HG02884 (cell line): ENCODE data around the gene CD300C.
"Not testable (repeated sequence)": the region's sequence is repeated elsewhere in the genome, so short reads cannot be mapped to it uniquely, and the experiment has no call there.

Experiments used
- ATAC-seq: cut with Tn5 transposase; IDR thresholded peaks from one replicate; pipeline ENCODE4 v1.9.1; 2021; ENCODE audit warnings: mild to moderate bottlenecking, moderate library complexity; ENCODE audit not compliant: unreplicated experiment

The CD300C gene

DNA sequence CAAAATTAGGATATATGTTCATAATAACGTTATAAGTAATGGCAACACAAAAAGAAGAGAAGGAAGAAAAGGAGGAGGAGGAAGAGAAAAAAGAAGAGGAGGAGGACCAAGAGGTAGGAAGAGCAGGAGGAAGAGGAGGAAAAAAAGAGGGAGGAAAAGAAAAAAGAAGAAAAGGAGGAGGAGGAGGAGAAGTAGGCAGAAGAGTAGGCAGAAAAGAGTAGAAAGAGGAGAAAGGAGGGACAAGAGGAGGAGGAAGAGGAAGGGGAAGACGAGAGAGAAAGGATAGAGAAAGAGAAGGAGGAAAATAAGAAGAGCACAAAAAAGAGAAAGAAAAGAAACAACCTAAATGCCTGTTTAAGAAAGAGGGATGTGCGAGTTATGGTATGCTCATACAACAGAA lies 9.0 kb downstream of the CD300C start:
- ATAC-seq, result no peak

GRCh38 chr17:74532115-74532514 lies 13.8 kb downstream of the CD300C start:
- no peak for ATAC-seq

- ATAC-seq, result no peak
Measured at GRCh38 chr17:74531231-74531761, 14.6 kb downstream of the CD300C start, which contains the start of gene CD300LB. TSS of gene CD300LB (minus strand) at chr17:74531475. CDS start at chr17:74531350, 125 bp downstream.

DNA sequence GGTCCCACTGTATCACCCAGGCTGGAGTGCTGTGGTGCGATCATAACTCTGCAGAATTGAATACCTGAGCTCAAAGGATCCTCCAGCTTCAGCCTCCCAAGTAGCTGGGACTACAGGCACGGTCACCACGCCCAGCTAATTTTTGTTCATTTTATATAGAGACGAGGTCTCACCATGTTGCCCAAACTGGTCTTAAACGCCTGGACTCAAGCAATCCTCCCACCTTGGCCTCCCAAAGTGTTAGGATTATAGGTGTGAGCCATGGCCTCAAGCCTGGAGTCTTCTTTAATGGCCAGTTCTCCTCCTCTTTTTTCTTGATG lies 15.1 kb downstream of the CD300C start:
- no peak for ATAC-seq

DNA sequence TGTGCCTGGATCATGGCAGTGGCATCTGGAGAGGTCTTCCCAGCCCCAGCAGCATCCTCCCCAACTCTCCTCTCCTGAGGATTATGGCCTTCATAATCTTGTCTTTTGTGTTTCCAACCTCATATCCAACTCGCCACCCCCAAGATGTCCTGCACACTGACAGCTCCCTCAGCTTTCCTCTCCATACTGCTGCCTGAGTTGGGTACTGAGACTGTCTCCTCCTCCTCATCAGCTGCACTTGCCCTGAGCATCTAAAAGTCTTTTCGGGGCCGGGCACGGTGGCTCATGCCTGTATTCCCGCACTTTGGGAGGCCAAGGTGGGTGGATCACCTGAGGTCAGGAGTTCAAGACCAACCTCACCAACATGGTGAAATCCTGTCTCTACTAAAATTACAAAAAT lies 16.7 kb downstream of the CD300C start:
- no peak for ATAC-seq

- ATAC-seq, result peak; percentile 75
Measured at GRCh38 chr17:74528491-74529199, 17.3 kb downstream of the CD300C start.

GRCh38 chr17:74527756-74528155 lies 18.2 kb downstream of the CD300C start:
- no peak for ATAC-seq

DNA sequence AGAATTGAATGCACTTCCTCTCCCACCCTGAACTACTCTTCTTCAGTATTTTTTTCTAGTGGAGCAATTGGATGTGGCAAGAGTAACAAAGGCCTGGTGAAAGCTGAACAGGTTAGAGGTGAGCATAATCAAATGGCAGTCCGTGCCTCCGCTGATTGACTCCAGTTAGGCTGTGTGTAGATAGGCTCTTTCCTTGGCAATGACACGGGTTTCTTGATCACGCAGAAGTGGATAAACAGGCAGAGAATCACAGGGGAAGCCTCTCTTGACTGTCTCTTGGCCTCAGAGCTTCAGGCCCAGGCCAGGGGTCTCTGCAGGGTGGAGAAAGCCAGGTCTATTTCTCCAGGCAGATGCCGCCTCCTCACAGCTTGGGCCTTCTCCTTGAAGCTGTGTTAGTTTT lies 18.8 kb downstream of the CD300C start:
- no peak for ATAC-seq

- ATAC-seq, result no peak
Measured at GRCh38 chr17:74526681-74527080, 19.2 kb downstream of the CD300C start.

DNA sequence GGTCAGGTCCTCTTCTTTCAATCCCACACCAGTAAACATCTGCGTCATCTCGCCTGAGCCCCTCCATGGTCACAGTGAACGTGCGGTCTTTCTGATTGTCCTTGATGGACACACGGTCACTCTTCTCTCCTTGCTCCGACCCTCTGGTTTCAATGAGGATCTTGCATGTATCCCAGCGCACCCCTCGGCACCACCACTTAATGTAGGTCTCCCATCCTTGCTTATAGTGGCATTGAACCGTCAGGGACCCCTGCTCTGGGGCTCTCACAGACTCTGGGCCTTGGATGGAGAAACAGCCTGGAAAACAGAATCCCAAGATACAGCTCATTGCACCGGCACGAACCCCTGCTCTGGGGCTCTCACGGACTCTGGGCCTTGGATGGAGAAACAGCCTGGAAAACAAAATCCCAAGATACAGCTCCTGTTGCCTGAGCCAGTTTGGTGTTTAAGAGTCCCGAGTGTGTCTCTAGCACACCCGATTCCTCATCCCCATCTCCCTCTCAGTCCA lies 20.1 kb downstream of the CD300C start:
- ATAC-seq, result no peak

DNA sequence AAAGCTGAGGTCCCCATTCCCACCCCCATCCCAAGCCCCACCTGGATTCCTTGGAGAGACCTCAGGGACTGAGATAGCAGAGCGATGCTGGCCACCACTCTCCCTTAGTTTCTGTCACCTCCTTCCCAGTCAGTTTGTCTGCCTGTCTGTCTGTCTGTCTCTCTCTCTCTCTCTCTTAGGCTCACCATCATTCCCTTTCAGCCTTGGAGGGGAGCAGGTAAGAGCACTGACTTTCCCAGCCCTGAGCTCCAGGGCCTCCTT lies 20.5 kb downstream of the CD300C start:
- ATAC-seq, result no peak

- no peak for ATAC-seq
Measured at GRCh38 chr17:74524653-74525464, 21.1 kb downstream of the CD300C start.

GRCh38 chr17:74523308-74523707 lies 22.6 kb downstream of the CD300C start:
- ATAC-seq, result no peak

- no peak for ATAC-seq
Measured at GRCh38 chr17:74522381-74523105, 23.4 kb downstream of the CD300C start.

GRCh38 chr17:74521701-74522201 lies 24.2 kb downstream of the CD300C start:
- no peak for ATAC-seq

- no peak for ATAC-seq
Measured at GRCh38 chr17:74520790-74521480, 25.0 kb downstream of the CD300C start.

GRCh38 chr17:74520016-74520434 lies 25.9 kb downstream of the CD300C start:
- no peak for ATAC-seq

GRCh38 chr17:74518413-74518981 lies 27.4 kb downstream of the CD300C start:
- ATAC-seq, result not testable (repeated sequence)

DNA sequence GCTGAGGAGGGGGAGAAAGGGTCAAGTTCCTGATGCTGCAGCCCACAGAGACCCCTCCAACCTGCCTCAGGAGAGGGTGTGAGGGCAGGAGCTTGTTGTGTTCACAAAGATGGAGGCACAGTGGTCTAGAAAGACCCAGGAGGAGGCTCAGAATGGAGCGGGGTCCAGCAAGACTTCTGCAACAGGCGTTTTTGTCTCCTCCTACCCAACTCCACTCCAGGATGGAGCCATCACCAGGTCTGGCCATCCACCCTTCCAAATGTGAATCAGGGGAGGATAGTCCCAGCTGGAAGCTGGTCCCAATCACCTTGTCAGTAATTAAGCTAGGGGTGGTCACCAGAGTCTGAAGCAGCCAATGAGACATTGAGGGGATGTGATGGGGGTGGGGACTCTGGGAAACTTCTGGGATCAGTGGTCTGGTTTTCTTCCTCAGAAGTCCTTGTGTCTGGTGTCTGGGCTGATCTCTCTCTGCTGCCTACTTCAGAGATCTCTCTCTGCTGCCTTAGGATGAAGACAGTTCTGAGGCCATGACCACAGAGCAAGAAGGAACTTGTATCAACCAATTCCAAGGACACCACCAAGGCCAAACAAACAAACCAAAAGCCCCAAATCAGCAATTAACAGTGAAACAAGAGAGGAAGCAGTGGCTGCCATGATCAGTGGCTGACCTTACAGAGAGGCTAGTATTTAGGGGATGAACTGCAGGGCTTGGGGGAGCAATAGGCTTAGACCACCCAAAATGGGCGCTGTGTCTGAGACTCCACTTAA lies 29.2 kb downstream of the CD300C start:
- no peak for ATAC-seq

DNA sequence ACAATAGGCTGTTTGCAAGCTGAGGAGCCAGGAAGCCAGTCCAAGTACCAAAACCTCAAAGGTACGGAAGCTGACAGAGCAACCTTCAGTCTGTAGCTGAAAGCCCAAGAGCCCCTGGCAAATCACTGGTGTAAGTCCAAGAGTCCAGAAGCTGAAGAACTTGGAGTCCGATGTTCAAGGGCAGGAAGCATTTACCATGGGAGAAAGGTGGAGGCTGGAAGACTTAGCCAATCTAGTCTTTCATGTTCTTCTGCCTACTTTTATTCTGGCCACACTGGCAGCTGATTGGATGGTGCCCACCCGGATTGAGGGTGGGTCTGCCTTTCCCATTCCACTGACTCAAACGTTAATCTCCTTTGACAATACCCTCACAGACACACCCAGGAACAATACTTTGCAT lies 30.0 kb downstream of the CD300C start:
- no peak for ATAC-seq
